H9 (cell line): ENCODE data around the gene SNRNP40. TPM values are rescaled to one million over a fixed set of nuclear protein-coding genes. Genes with fewer than 3 reads are reported as not detected.

Experiments used
- DNase-seq: peaks from one replicate; pipeline ENCODE4 v3.0.0-alpha.2; 2017
- H2AFZ ChIP-seq: one replicate; pipeline ENCODE4 v1.6.1; 2013; ENCODE audit warnings: mild to moderate bottlenecking, low read length, control low read depth, moderate library complexity
- H2AK5ac ChIP-seq: 2 replicates; pipeline ENCODE4 v1.6.1; 2013; ENCODE audit warnings: low read length, control low read depth, mixed read lengths; ENCODE audit not compliant: insufficient read length
- H2BK120ac ChIP-seq: one replicate; pipeline ENCODE4 v1.6.1; 2013; ENCODE audit warnings: low read depth, mild to moderate bottlenecking, low read length, control low read depth, inconsistent platforms; ENCODE audit not compliant: poor library complexity, severe bottlenecking
- H2BK12ac ChIP-seq: 2 replicates; pipeline ENCODE4 v1.6.1; 2013; ENCODE audit warnings: low read length, control low read depth, mixed read lengths, low read depth; ENCODE audit not compliant: insufficient read length
- H2BK15ac ChIP-seq: 2 replicates; pipeline ENCODE4 v1.6.1; 2013; ENCODE audit warnings: low read depth, low read length, control low read depth
- H2BK20ac ChIP-seq: one replicate; pipeline ENCODE4 v1.6.1; 2013; ENCODE audit warnings: low read depth, mild to moderate bottlenecking, low read length, control low read depth, inconsistent platforms; ENCODE audit not compliant: poor library complexity, severe bottlenecking
- H2BK5ac ChIP-seq: 2 replicates; pipeline ENCODE4 v1.6.1; 2013; ENCODE audit warnings: low read length, control low read depth, mixed read lengths; ENCODE audit not compliant: insufficient read length
- H3K14ac ChIP-seq: 2 replicates; pipeline ENCODE4 v1.6.1; 2013; ENCODE audit warnings: low read length, control low read depth; ENCODE audit not compliant: insufficient read depth
- H3K18ac ChIP-seq: 2 replicates; pipeline ENCODE4 v1.6.1; 2013; ENCODE audit warnings: low read depth, mild to moderate bottlenecking, mixed read lengths, low read length, control low read depth; ENCODE audit not compliant: insufficient read length
- H3K23ac ChIP-seq: 2 replicates; pipeline ENCODE4 v1.6.1; 2013; ENCODE audit warnings: low read length, control low read depth, mixed read lengths, low read depth; ENCODE audit not compliant: insufficient read length
- H3K23me2 ChIP-seq: 2 replicates; pipeline ENCODE4 v1.6.1; 2013; ENCODE audit warnings: low read depth, mild to moderate bottlenecking, mixed read lengths, low read length, control low read depth; ENCODE audit not compliant: insufficient read length, poor library complexity, severe bottlenecking
- H3K27ac ChIP-seq: 2 replicates; pipeline ENCODE4 v1.5.1; 2013; ENCODE audit warnings: low read length, control low read depth, mixed read lengths, low read depth; ENCODE audit not compliant: insufficient read length
- H3K27me3 ChIP-seq: 2 replicates; pipeline ENCODE4 v1.6.1; 2013; ENCODE audit warnings: low read length, control low read depth, inconsistent platforms; ENCODE audit not compliant: insufficient read depth
- H3K4ac ChIP-seq: 2 replicates; pipeline ENCODE4 v1.6.1; 2013; ENCODE audit warnings: low read depth, mild to moderate bottlenecking, control low read depth, inconsistent platforms, low read length, moderate library complexity
- H3K4me1 ChIP-seq: 2 replicates; pipeline ENCODE4 v1.6.1; 2013; ENCODE audit warnings: low read length, control low read depth, inconsistent platforms; ENCODE audit not compliant: insufficient read depth
- H3K4me2 ChIP-seq: 2 replicates; pipeline ENCODE4 v1.6.1; 2013; ENCODE audit warnings: low read length, control low read depth, mixed read lengths; ENCODE audit not compliant: insufficient read length, insufficient read depth
- H3K56ac ChIP-seq: 2 replicates; pipeline ENCODE4 v1.6.1; 2013; ENCODE audit warnings: low read depth, mild to moderate bottlenecking, mixed read lengths, low read length, control low read depth; ENCODE audit not compliant: insufficient read length
- H3K79me1 ChIP-seq: 2 replicates; pipeline ENCODE4 v1.6.1; 2013; ENCODE audit warnings: low read depth, mild to moderate bottlenecking, moderate library complexity, low read length, control low read depth, inconsistent platforms; ENCODE audit not compliant: insufficient read depth, poor library complexity, severe bottlenecking
- H3K79me2 ChIP-seq: 2 replicates; pipeline ENCODE4 v1.6.1; 2013; ENCODE audit warnings: low read length, control low read depth, inconsistent platforms; ENCODE audit not compliant: insufficient read depth
- H3K9ac ChIP-seq: 2 replicates; pipeline ENCODE4 v1.6.1; 2013; ENCODE audit warnings: low read length, control low read depth, mixed read lengths; ENCODE audit not compliant: insufficient read length; ENCODE audit errors: extremely low read depth
- H3K9me3 ChIP-seq: one replicate; pipeline ENCODE4 v1.6.1; 2013; ENCODE audit warnings: low read depth, low read length, inconsistent platforms; ENCODE audit not compliant: control insufficient read depth
- H3T11ph ChIP-seq: one replicate; pipeline ENCODE4 v1.6.1; 2013; ENCODE audit warnings: mild to moderate bottlenecking, low read length, control low read depth, inconsistent platforms
- H4K20me1 ChIP-seq: one replicate; pipeline ENCODE4 v1.6.1; 2013; ENCODE audit not compliant: control insufficient read depth, insufficient read length, insufficient read depth
- H4K5ac ChIP-seq: 2 replicates; pipeline ENCODE4 v1.6.1; 2013; ENCODE audit warnings: low read depth, mild to moderate bottlenecking, mixed read lengths, low read length, control low read depth; ENCODE audit not compliant: insufficient read length
- H4K8ac ChIP-seq: replicated peaks from 2 replicates; pipeline ENCODE4 v1.6.1; 2013; ENCODE audit warnings: low read length, control low read depth, mixed read lengths, low read depth; ENCODE audit not compliant: insufficient read length
- H4K91ac ChIP-seq: 2 replicates; pipeline ENCODE4 v1.6.1; 2013; ENCODE audit warnings: low read depth, mild to moderate bottlenecking, moderate library complexity, mixed read lengths, low read length, control low read depth; ENCODE audit not compliant: insufficient read length
- H3K27ac Mint-ChIP-seq, 3 experiments: 2 replicates in 2 of 3; 3 replicates in 1 of 3; pipeline ENCODE4 v1.8.0; 2020 to 2021; ENCODE audit warnings: mixed read lengths in 3 of 3, mild to moderate bottlenecking in 1 of 3, moderate library complexity in 1 of 3
- H3K27me3 Mint-ChIP-seq: 2 replicates; pipeline ENCODE4 v1.8.0; 2021; ENCODE audit warnings: low read depth, mild to moderate bottlenecking, moderate library complexity, mixed read lengths
- H3K36me3 Mint-ChIP-seq, 3 experiments: 2 replicates in 2 of 3; 3 replicates in 1 of 3; pipeline ENCODE4 v1.8.0; 2020 to 2021; ENCODE audit warnings: low read depth in 3 of 3, mixed read lengths in 3 of 3; ENCODE audit not compliant: insufficient read depth in 1 of 3
- H3K4me1 Mint-ChIP-seq, 2 experiments: 2 replicates each; pipeline ENCODE4 v1.8.0; 2020; ENCODE audit warnings: mixed read lengths in 2 of 2
- H3K4me3 Mint-ChIP-seq, 2 experiments: 2 replicates in 1 of 2; 3 replicates in 1 of 2; pipeline ENCODE4 v1.8.0; 2020 to 2021; ENCODE audit warnings: mild to moderate bottlenecking in 2 of 2, mixed read lengths in 2 of 2, moderate library complexity in 1 of 2
- H3K9me3 Mint-ChIP-seq, 2 experiments: 2 replicates in 1 of 2; 3 replicates in 1 of 2; pipeline ENCODE4 v1.8.0; 2020; ENCODE audit warnings: mild to moderate bottlenecking in 2 of 2, mixed read lengths in 2 of 2, moderate library complexity in 1 of 2
- WGBS: extraction: QIAGEN DNeasy Blood & Tissue Kit; methylation state at CpG from one replicate; pipeline ENCODE4 v1.1.7; 2013; ENCODE audit warnings: missing lambda C conversion rate, low lambda C conversion rate, mixed read lengths; ENCODE audit not compliant: insufficient read length; ENCODE audit errors: extremely low coverage; 5-methylcytosine and 5-hydroxymethylcytosine counted together
- total RNA-seq: library from RNA; stranded (reverse); gene quantifications from 2 replicates; pipeline ENCODE4 v1.2.1, GENCODE V29; 2021
- TF ChIP-seq, protein P1 (sequence below): fragments of 200-600 bp; sonication (generic); conservative IDR thresholded peaks from 3 replicates; pipeline ENCODE4 v1.8.0; 2021; ENCODE audit warnings: antibody characterized with exemption, mild to moderate bottlenecking

The SNRNP40 gene
- total RNA-seq, 1 experiment from 2014 or later, result 132 TPM

DNA sequence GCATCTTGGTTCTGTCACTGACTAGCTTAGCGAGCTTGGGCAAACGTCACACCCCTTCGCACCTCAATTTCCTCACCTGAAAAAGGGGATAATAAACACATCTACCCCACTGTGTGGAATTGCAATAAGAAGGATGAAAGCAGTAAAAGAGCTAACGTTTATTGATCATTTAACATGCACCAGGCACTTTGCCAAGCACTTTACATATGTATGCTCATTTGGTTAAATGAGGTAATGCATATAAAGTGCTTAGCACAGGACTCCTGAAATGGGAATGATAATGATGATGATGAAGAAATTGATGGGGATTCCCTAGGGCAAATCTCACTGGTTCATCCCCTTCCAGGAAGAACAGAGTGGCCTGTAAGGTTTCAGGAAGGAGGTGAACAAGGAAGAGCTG lies 61.7 kb downstream of the SNRNP40 start:
- no peak overlapping the region for H3K23ac ChIP-seq
- no peak overlapping the region for H2BK120ac ChIP-seq
- H3K4me1 ChIP-seq, result peaks cover 2% of the 10 kb centered on the region; the same call in 1 of the 2 replicates
- H3K4ac ChIP-seq, result no peak overlapping the region
- H3K23me2 ChIP-seq, result peaks cover 10% of the 10 kb centered on the region
- DNase-seq, result no peak
- no peak overlapping the region for H3K4me2 ChIP-seq
- WGBS, result no CpG with 5 or more reads among the region's 4 CpGs
- no peak overlapping the region for H3K14ac ChIP-seq
- no peaks in the 10 kb centered on the region for H4K20me1 ChIP-seq
- H4K91ac ChIP-seq, result no peak overlapping the region
- H2BK20ac ChIP-seq, result no peak overlapping the region
- peaks cover 26% of the 10 kb centered on the region for H3K27me3 Mint-ChIP-seq
- no peak overlapping the region for H3K9ac ChIP-seq
- no peak overlapping the region for H4K5ac ChIP-seq
- H3K27ac Mint-ChIP-seq, result no peak overlapping the region
- no peaks in the 10 kb centered on the region; a peak in 1 of 7 replicates for H3K36me3 Mint-ChIP-seq
- no peak overlapping the region for H2BK12ac ChIP-seq
- no peak overlapping the region for H2AFZ ChIP-seq
- no peaks in the 10 kb centered on the region for H3K9me3 ChIP-seq
- no peaks in the 10 kb centered on the region; the same call in 1 of the 2 replicates for H3K27me3 ChIP-seq
- peaks cover 2% of the 10 kb centered on the region; the same call in 1 of the 2 replicates for H3K79me2 ChIP-seq
- peaks cover 15 to 20% of the 10 kb centered on the region in 2 experiments for H3K4me1 Mint-ChIP-seq
- H3K56ac ChIP-seq, result no peak overlapping the region
- H2BK15ac ChIP-seq, result no peak overlapping the region
- H3K9me3 Mint-ChIP-seq, result no peaks in the 10 kb centered on the region
- H3K79me1 ChIP-seq, result no peaks in the 10 kb centered on the region
- H2AK5ac ChIP-seq, result no peak overlapping the region
- TF ChIP-seq, protein P1, sequence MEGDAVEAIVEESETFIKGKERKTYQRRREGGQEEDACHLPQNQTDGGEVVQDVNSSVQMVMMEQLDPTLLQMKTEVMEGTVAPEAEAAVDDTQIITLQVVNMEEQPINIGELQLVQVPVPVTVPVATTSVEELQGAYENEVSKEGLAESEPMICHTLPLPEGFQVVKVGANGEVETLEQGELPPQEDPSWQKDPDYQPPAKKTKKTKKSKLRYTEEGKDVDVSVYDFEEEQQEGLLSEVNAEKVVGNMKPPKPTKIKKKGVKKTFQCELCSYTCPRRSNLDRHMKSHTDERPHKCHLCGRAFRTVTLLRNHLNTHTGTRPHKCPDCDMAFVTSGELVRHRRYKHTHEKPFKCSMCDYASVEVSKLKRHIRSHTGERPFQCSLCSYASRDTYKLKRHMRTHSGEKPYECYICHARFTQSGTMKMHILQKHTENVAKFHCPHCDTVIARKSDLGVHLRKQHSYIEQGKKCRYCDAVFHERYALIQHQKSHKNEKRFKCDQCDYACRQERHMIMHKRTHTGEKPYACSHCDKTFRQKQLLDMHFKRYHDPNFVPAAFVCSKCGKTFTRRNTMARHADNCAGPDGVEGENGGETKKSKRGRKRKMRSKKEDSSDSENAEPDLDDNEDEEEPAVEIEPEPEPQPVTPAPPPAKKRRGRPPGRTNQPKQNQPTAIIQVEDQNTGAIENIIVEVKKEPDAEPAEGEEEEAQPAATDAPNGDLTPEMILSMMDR, result no peak
- no peak overlapping the region for H3K27ac ChIP-seq
- H3K18ac ChIP-seq, result no peak overlapping the region
- no peak overlapping the region for H3T11ph ChIP-seq
- H4K8ac ChIP-seq, result no peak overlapping the region
- no peak overlapping the region for H2BK5ac ChIP-seq
- H3K4me3 Mint-ChIP-seq, result no peak overlapping the region
